22Rv1 (cell line): ENCODE measurements around the gene CCDC57.

Experiments
- H3K27ac ChIP-seq: fragments of 450-650 bp; 2 replicates; pipeline ENCODE4 v1.5.1; 2017
- CTCF ChIP-seq: fragments of 450-650 bp; IDR thresholded peaks from 2 replicates; pipeline ENCODE4 v1.5.1; 2017; ENCODE audit warnings: mild to moderate bottlenecking
- ZFX ChIP-seq: fragments of 450-650 bp; IDR thresholded peaks from 2 replicates; pipeline ENCODE4 v1.6.1; 2017; ENCODE audit warnings: antibody characterized with exemption, borderline replicate concordance

Gene CCDC57

GRCh38 chr17:82061047-82061925, 151.4 kb downstream of the CCDC57 start:
- H3K27ac ChIP-seq: peak overlapping the region; percentile 87
- TF ChIP-seq CTCF: no peak
- no peak for TF ChIP-seq ZFX

GRCh38 chr17:82060614-82061013, 152.0 kb downstream of the CCDC57 start:
- TF ChIP-seq CTCF: no peak
- TF ChIP-seq ZFX: no peak
- peak overlapping the region; percentile 87 for H3K27ac ChIP-seq

GRCh38 chr17:82060001-82060380, 152.7 kb downstream of the CCDC57 start:
- TF ChIP-seq ZFX (no peak), CTCF (no peak)

GRCh38 chr17:82059272-82060000, 153.2 kb downstream of the CCDC57 start:
- TF ChIP-seq CTCF (no peak), ZFX (no peak)
- peak overlapping the region; percentile 87 for H3K27ac ChIP-seq

More at GRCh38 chr17:82060001-82060380, 152.7 kb downstream of the CCDC57 start:
- peak overlapping the region; percentile 87 for H3K27ac ChIP-seq

GRCh38 chr17:82058855-82059249, 153.8 kb downstream of the CCDC57 start:
- no peak for TF ChIP-seq ZFX
- no peak for TF ChIP-seq CTCF
- peak overlapping the region; percentile 87 for H3K27ac ChIP-seq

- no peak for TF ChIP-seq CTCF
- no peak for TF ChIP-seq ZFX
- H3K27ac ChIP-seq: peak overlapping the region; percentile 87
These were observed 154.3 kb downstream of the CCDC57 start for GRCh38 chr17:82058230-82058854.
